ENCODE data around the gene ELFN1. TPM values are rescaled to one million over a fixed set of nuclear protein-coding genes. Genes with fewer than 3 reads are reported as not detected.
A peak's percentile ranks its signal among the peaks of the same experiment; 100 is the strongest.

Gene ELFN1
- total RNA-seq, 1 experiment from 2014 or later: 0.69 TPM

DNA sequence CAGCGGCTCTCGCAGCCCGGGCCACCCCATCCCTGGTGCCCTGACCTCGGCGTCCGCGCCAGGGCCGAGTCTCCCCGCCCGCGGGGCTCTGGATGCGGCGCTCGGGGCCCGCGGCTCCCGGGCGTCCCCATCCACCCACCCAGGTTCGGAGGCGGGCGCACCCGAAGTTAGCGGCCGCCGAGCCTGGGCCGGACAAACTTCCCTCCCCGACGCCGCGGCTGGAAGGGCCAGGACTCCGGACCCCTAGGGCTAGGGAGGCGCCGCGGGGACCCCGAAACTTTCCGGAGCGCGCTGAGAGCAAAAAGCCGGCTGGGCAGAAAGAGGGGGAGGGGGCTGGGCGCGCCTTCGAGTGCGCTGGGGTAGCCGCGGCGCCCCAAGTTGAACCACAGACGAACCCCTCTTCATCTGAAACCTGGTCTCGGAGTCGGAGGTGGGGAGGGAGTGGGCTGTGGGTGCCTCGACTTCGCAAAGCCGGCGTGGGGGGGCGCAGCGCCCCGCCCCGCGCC is 3.7 kb upstream of the ELFN1 start:
- POLR2A ChIA-PET (ENCODE audit: unreplicated experiment): no interaction called here
- intact Hi-C loops (cut with micrococcal nuclease): loop anchor here (10.0 kb wide), 1 partner anchor 88 kb away; no protein-coding TSS in a partner anchor
- no peaks in the 10 kb centered on the region for H3F3A ChIP-seq (ENCODE audit: low read length, unreplicated experiment)
- H3K9me2 ChIP-seq (replicated peaks; ENCODE audit: low read length): no peaks in the 10 kb centered on the region
- H3K9me3 ChIP-seq (ENCODE audit: low read length): no peaks in the 10 kb centered on the region
- peak overlapping the region; percentile 51 for H3K4me3 ChIP-seq (ENCODE audit: low read length)
- H2AFZ ChIP-seq (ENCODE audit: low read length): no peak overlapping the region
- ATAC-seq: peak; percentile 8; the same call in 1 of the 2 replicates
- no peaks in the 10 kb centered on the region for H4K20me1 ChIP-seq (ENCODE audit: low read length)
- H3K27ac ChIP-seq (ENCODE audit: low read length): no peak overlapping the region
- CTCF ChIA-PET: no interaction called here
- H3K27me3 ChIP-seq (ENCODE audit: low read length): peaks cover 54% of the 10 kb centered on the region
- BruUV-seq (replicated peaks): no TSS peak
- peak overlapping the region; percentile 77 for H3K4me2 ChIP-seq (ENCODE audit: low read length)
- H3K79me2 ChIP-seq (ENCODE audit: low read length): no peaks in the 10 kb centered on the region
- TF ChIP-seq, protein P1, sequence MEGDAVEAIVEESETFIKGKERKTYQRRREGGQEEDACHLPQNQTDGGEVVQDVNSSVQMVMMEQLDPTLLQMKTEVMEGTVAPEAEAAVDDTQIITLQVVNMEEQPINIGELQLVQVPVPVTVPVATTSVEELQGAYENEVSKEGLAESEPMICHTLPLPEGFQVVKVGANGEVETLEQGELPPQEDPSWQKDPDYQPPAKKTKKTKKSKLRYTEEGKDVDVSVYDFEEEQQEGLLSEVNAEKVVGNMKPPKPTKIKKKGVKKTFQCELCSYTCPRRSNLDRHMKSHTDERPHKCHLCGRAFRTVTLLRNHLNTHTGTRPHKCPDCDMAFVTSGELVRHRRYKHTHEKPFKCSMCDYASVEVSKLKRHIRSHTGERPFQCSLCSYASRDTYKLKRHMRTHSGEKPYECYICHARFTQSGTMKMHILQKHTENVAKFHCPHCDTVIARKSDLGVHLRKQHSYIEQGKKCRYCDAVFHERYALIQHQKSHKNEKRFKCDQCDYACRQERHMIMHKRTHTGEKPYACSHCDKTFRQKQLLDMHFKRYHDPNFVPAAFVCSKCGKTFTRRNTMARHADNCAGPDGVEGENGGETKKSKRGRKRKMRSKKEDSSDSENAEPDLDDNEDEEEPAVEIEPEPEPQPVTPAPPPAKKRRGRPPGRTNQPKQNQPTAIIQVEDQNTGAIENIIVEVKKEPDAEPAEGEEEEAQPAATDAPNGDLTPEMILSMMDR (conservative IDR thresholded peaks at IDR 0.05; ENCODE audit: low read depth, low read length): no peak
- TF ChIP-seq EZH2phosphoT487 (IDR thresholded peaks at IDR 0.05; ENCODE audit: borderline replicate concordance, low read length) (peak; percentile 75), EZH2 (IDR thresholded peaks at IDR 0.05; ENCODE audit: low read length, unreplicated experiment) (peak; percentile 95)
- no peak for DNase-seq
- H3K9ac ChIP-seq (ENCODE audit: low read length): no peak overlapping the region
- 0 out of 2 replicates have a peak, but pooled peaks cover 5% of the 10 kb centered on the region for H3K4me1 ChIP-seq (ENCODE audit: insufficient read depth, low read length)
- H3K36me3 ChIP-seq (ENCODE audit: low read depth, low read length): no peaks in the 10 kb centered on the region

DNA sequence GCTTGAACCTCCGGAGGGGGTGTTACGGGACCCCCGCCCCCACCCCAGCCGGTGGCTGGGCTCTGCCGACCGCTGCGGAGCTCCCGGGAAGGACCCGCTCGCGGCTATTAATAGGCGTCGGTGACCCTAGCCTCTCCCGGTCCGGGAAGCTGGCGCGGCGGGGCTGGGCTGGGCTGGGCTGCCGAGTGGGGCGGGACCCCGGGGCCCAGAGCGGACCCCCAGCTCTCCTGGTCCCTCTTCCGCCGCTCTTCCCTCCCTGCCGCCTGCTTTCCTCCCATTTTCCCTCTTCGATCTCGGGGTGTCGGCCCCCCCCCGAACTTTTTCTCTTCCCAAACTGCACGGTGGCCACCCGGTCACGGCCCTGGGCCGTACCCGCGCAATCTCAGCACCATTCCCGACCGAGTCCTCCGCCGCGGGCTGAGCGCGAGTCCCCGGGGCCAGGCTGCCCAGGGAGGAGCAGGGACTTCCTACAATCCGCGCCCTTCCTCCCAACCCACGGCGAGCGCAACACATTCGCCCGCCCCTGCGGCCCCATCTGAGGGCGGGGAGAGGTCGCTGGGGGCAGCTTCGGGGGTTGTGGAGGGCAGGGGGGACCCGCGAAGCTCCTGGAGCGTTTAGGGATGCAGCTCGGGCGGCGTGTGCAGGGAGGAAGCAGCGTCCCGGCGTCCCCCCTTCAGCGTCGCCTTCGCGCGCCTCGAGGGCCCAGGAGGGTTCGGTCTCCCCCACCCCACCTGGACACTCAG is 3.1 kb upstream of the ELFN1 start:
- peak overlapping the region; percentile 51 for H3K4me3 ChIP-seq (ENCODE audit: low read length)
- ATAC-seq (no peak; the same call in none of the 2 replicates), DNase-seq (no peak)
- H3K79me2 ChIP-seq (ENCODE audit: low read length): no peaks in the 10 kb centered on the region
- peaks cover 60% of the 10 kb centered on the region for H3K27me3 ChIP-seq (ENCODE audit: low read length)
- no TSS peak for BruUV-seq (replicated peaks)
- H2AFZ ChIP-seq (ENCODE audit: low read length): peak overlapping the region; percentile 69
- ChIA-PET CTCF (no interaction called here), POLR2A (ENCODE audit: unreplicated experiment) (no interaction called here)
- no peak overlapping the region for H3K9ac ChIP-seq (ENCODE audit: low read length)
- no peak overlapping the region for H3K27ac ChIP-seq (ENCODE audit: low read length)
- TF ChIP-seq, protein P1 (conservative IDR thresholded peaks at IDR 0.05; ENCODE audit: low read depth, low read length): no peak
- TF ChIP-seq EZH2phosphoT487 (IDR thresholded peaks at IDR 0.05; ENCODE audit: borderline replicate concordance, low read length) (no peak; the same call in 1 of the 2 replicates), EZH2 (IDR thresholded peaks at IDR 0.05; ENCODE audit: low read length, unreplicated experiment) (no peak)
- no peaks in the 10 kb centered on the region for H3F3A ChIP-seq (ENCODE audit: low read length, unreplicated experiment)
- intact Hi-C loops (cut with micrococcal nuclease): loop anchor here (10.0 kb wide), 1 partner anchor 88 kb away; no protein-coding TSS in a partner anchor
- H4K20me1 ChIP-seq (ENCODE audit: low read length): no peaks in the 10 kb centered on the region
- H3K9me2 ChIP-seq (replicated peaks; ENCODE audit: low read length): no peaks in the 10 kb centered on the region
- no peaks in the 10 kb centered on the region for H3K9me3 ChIP-seq (ENCODE audit: low read length)
- H3K36me3 ChIP-seq (ENCODE audit: low read depth, low read length): no peaks in the 10 kb centered on the region
- 0 out of 2 replicates have a peak, but pooled peaks cover 5% of the 10 kb centered on the region for H3K4me1 ChIP-seq (ENCODE audit: insufficient read depth, low read length)
- H3K4me2 ChIP-seq (ENCODE audit: low read length): peak overlapping the region; percentile 77
